Raji (cell line): ENCODE data around the gene LRBA.

Experiments
- POLR2A ChIP-seq: IDR thresholded peaks from 2 replicates; pipeline ENCODE4 v1.6.1; 2011; ENCODE audit warnings: low read depth, low read length, control low read depth; ENCODE audit not compliant: insufficient read depth

LRBA gene

DNA sequence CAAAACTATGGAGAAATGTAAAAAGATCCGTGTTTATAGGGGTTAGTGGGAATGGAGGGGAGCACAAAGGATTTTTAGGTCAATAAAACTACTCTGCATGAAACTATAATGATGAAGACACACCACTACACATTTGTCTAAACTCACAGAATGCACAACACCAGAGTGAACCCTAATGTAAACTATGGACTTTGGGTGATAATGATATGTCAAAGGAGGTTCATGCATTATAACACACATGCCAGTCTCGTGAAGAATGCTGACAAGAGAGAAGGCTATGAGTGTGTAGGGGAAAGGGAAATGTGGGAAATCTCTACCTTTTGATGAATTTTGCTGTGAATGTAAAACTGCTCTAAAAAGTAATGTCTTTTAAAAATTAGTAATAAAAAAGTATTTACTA is 249.9 kb downstream of the LRBA start:
- no peak for TF ChIP-seq POLR2A

DNA sequence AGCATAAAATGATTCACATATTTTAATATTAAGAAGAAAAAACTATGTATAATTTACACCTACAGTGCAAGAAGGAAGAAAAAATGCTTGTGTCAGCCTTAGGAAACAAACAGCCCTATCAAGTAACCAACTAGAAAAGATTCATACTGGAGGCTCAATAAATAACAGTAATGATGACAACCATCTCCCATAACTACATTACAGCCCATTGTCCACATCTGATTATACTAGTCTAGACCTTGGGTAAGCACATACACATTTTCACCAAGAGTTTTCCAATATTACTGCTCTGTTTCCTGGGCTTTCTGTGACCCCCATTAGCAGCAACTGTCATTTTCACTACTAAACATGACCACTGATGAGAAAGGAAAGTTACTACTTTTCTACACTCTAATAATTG is 263.4 kb downstream of the LRBA start:
- TF ChIP-seq POLR2A: no peak

DNA sequence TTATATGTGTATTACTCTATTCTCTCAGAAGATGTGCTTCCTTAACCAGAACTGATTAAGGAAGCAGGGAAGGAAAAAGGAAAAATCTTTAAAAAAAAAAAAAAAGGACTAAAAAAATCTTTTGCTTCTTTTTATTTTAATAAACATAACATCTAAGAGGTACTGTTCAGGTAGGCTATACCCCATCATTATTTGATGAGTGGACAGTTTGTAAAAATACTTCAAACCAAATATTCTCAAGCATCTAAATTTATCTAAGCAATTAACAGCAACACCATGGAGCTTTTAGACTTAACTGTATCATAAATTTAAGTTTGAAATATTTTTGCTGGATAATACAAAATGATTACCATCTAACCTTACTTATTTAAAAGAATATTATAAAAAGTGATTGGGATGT is 264.3 kb downstream of the LRBA start:
- no peak for TF ChIP-seq POLR2A

DNA sequence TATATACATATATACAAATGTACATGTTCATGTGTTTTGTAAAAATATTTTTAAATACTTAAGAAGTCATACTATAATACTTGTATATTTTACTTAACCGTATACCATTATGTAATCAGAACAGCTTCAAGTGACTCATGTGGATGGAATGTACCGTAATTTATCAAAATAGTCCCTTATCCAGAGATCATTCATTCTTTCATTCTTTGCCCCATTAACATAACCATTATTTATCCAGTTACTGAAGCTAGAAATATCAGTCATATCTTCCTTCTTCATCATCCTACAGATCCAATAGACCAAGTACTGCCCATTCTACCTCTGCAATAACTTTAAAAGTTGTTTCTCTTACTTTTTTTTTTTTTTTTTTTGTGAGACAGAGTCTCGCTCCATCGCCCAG is 268.9 kb downstream of the LRBA start:
- no peak for TF ChIP-seq POLR2A

DNA sequence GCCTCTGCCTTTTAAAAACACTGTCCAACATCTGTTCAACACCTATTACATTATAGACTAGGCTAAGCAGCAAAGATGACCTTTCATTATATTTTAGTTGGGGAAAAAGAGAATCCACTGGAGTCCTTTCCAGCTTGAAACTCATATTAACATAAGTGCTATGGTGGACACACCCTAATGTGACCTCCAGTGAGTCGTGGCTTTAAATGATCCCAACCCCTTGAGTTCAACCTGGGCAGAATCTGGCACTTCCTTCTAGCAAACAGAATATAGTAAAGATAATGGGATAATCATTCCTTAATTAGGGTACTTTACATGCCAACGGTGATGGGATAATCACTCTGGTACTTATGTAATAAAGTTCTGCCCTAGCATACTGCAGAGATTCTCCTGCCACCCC is 270.5 kb downstream of the LRBA start:
- TF ChIP-seq POLR2A: no peak

- TF ChIP-seq POLR2A: no peak
These were observed 271.3 kb downstream of the LRBA start for GRCh38 chr4:150743564-150744342.

DNA sequence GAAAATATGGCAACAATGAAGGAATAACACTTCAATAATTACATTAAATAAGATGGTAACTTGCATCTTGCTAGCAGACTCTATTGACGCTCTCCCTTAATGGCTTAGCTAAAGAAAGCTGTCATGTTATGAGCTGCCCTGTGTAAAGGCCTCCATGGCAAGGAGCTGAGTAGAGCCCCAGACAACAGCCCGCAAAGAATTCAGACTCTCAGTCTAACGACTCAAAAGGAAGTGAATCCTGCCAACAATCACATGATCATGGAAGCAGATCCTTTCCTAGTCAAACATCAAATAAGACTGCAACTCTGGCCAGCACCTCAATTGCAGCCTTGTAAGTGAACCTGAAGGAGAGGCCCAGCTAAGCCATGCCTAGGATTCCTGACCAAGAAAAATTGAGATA is 275.5 kb downstream of the LRBA start:
- TF ChIP-seq POLR2A: no peak

DNA sequence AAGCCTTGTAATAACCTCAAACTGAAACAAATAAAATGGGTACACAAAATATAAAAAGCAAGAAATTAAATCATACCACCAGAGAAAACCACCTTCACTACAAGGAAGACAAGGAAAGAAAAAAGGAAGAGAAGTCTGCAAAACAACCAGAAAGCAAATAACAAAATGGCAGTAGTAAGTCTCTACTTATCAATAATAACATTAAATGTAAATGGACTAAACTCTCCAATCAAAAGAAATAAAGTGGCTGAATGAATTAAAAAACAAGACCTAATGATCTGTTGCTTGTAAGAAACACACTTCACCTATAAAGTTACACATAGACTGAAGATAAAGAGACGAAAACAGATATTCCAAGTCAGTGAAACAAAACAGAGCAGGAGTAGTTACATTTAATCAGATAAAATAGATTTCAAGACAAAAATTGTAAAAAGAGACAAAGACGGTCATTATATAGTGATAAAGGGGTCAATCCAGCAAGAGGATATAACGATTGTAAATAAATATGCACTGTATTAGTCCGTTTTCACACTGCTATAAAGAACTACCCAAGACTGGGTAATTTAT is 289.0 kb downstream of the LRBA start:
- no peak for TF ChIP-seq POLR2A

GRCh38 chr4:150723727-150724411 is 291.2 kb downstream of the LRBA start:
- TF ChIP-seq POLR2A: no peak

DNA sequence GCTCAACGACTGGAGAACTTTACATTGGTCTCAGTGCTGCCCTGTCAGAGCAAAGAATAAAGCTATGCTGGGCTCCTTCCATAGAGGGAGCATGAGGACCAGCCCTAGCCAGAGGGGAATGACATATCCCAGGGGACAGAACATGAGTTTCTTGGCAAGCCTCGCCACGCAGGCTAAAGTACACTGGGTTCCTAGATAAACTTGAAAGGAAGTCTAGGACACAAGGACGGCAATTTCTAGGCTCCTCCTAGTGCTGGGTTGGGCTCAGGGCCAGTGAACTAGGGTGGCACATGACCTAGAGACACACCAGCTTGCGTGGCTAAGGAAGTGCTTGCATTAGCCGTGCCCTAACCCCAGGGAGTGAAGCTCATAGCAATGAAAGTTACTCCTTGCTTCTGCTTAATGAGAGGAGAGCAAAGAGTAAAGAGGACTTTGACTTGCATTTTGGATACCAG is 292.1 kb downstream of the LRBA start:
- TF ChIP-seq POLR2A: no peak

DNA sequence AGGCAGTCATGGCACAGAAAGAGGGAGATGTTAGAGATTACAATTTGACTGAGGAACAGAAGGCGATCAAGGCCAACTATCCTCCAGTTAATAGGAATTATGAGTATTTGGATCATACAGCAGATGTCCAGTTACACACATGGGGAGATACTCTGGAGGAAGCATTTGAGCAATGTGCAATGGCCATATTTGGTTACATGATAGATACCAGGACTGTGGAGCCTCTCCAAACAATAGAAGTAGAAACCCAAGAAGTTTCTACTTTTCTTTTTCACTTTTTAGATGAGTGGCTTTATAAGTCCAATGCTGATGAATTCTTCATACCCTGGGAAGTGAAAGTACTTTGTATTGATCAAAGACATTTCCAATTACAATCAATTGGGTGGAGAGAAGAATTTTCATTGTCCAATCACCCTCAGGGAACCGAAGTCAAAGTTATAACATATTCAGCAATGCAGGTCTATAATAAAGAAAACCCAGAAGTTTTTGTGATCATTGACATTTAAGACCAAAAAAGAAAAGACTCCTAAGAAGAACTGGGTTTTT is 294.0 kb downstream of the LRBA start:
- no peak for TF ChIP-seq POLR2A

DNA sequence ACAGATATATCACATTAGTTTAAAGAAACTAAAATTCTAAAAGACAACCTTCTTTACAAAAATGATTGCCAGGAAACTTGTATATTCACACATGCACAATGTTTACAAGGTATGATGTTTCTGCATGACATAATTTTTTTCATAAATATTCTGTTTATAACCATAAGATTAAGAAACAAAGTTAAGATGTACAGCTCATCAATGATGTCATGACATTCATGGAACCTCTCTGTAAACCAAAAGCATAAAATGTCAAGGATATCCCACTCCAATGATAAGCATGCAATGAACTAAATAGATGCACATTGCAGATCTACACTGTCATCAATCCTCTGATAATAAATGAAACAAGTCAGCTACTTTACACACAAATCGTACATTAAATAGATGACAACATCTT is 297.1 kb downstream of the LRBA start:
- TF ChIP-seq POLR2A: no peak

GRCh38 chr4:150714462-150715438 is 300.3 kb downstream of the LRBA start:
- no peak for TF ChIP-seq POLR2A

DNA sequence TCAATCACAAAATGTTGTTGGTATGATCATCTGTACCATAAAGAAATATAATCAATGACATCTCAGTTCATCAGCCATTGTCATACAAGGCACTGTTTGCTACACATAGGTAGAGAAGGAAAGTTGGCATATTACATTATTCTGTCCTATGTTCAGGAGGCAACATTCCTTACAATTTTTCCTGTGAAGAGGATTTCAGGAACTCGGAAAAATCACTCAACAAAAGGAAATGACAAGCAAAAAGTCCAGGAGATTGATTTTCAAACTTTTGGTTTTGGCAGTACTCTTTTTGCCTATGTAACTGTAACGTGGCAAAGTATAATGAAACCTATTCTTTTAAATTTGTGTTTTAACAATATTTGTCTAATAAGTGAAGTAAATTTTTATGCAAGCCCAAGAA is 301.8 kb downstream of the LRBA start:
- TF ChIP-seq POLR2A: no peak
